Progenitor cell of endocrine pancreas (in vitro differentiated cells): ENCODE measurements around the gene MAML2. TPM values are rescaled to one million over a fixed set of nuclear protein-coding genes. Genes with fewer than 3 reads are reported as not detected.

Source experiments
- DNase-seq: peaks from one replicate; pipeline ENCODE4 v3.0.0; 2021; ENCODE audit warnings: low spot score; ENCODE audit not compliant: unreplicated experiment
- H3K27ac Mint-ChIP-seq: 2 replicates; pipeline ENCODE4 v1.8.0; 2021; ENCODE audit warnings: mild to moderate bottlenecking, moderate library complexity, mixed read lengths
- H3K27me3 Mint-ChIP-seq: 2 replicates; pipeline ENCODE4 v1.8.0; 2021; ENCODE audit warnings: mixed read lengths
- H3K36me3 Mint-ChIP-seq: 2 replicates; pipeline ENCODE4 v1.8.0; 2022; ENCODE audit warnings: mixed read lengths; ENCODE audit not compliant: insufficient read depth
- H3K4me1 Mint-ChIP-seq: 2 replicates; pipeline ENCODE4 v1.8.0; 2021; ENCODE audit warnings: low read depth, mixed read lengths
- H3K4me3 Mint-ChIP-seq: 2 replicates; pipeline ENCODE4 v1.8.0; 2021; ENCODE audit warnings: low read depth, mild to moderate bottlenecking, moderate library complexity, mixed read lengths
- H3K9me3 Mint-ChIP-seq: 2 replicates; pipeline ENCODE4 v1.8.0; 2021; ENCODE audit warnings: low read depth, mixed read lengths
- CTCF ChIP-seq: fragments of 200-600 bp; sonication (generic); IDR thresholded peaks from one replicate; pipeline ENCODE4 v1.5.0; 2021; ENCODE audit warnings: antibody characterized with exemption, mild to moderate bottlenecking; ENCODE audit not compliant: unreplicated experiment
- total RNA-seq: library from RNA; stranded (reverse); gene quantifications from 2 replicates; pipeline ENCODE4 v1.2.1, GENCODE V29; 2021

MAML2 gene
- total RNA-seq, 1 donor from 2014 or later: 17.6 TPM

GRCh38 chr11:96178049-96178886, 164.7 kb downstream of the MAML2 start:
- peaks cover 3% of the 10 kb centered on the region for H3K36me3 Mint-ChIP-seq
- no peak overlapping the region for H3K4me3 Mint-ChIP-seq
- H3K27ac Mint-ChIP-seq: no peak overlapping the region
- no peak for TF ChIP-seq CTCF
- H3K27me3 Mint-ChIP-seq: no peaks in the 10 kb centered on the region
- no peaks in the 10 kb centered on the region for H3K4me1 Mint-ChIP-seq
- H3K9me3 Mint-ChIP-seq: no peaks in the 10 kb centered on the region
- DNase-seq: no peak

GRCh38 chr11:96177146-96177545, 165.8 kb downstream of the MAML2 start:
- H3K9me3 Mint-ChIP-seq: no peaks in the 10 kb centered on the region
- H3K4me1 Mint-ChIP-seq: no peaks in the 10 kb centered on the region
- TF ChIP-seq CTCF: no peak
- DNase-seq: no peak
- peaks cover 6% of the 10 kb centered on the region for H3K36me3 Mint-ChIP-seq
- H3K27ac Mint-ChIP-seq: no peak overlapping the region
- no peaks in the 10 kb centered on the region for H3K27me3 Mint-ChIP-seq
- no peak overlapping the region for H3K4me3 Mint-ChIP-seq

GRCh38 chr11:96173906-96174305, 169.1 kb downstream of the MAML2 start:
- Mint-ChIP-seq H3K9me3 (peaks cover 2% of the 10 kb centered on the region), H3K4me1 (peaks cover 14% of the 10 kb centered on the region), H3K27me3 (no peaks in the 10 kb centered on the region), H3K4me3 (no peak overlapping the region), H3K27ac (no peak overlapping the region), H3K36me3 (peaks cover 7% of the 10 kb centered on the region)
- no peak for TF ChIP-seq CTCF
- no peak for DNase-seq

GRCh38 chr11:96173422-96173821, 169.6 kb downstream of the MAML2 start:
- Mint-ChIP-seq H3K27me3 (no peaks in the 10 kb centered on the region), H3K27ac (no peak overlapping the region), H3K36me3 (peaks cover 7% of the 10 kb centered on the region), H3K9me3 (peaks cover 2% of the 10 kb centered on the region), H3K4me1 (peaks cover 16% of the 10 kb centered on the region), H3K4me3 (no peak overlapping the region)
- no peak for TF ChIP-seq CTCF
- no peak for DNase-seq

- DNase-seq: no peak
- Mint-ChIP-seq H3K27ac (no peak overlapping the region), H3K27me3 (no peaks in the 10 kb centered on the region), H3K36me3 (peaks cover 7% of the 10 kb centered on the region), H3K4me1 (peaks cover 17% of the 10 kb centered on the region), H3K4me3 (no peak overlapping the region), H3K9me3 (peaks cover 2% of the 10 kb centered on the region)
- no peak for TF ChIP-seq CTCF
Observed at GRCh38 chr11:96172604-96173003, 170.4 kb downstream of the MAML2 start.
